OCI-LY7 (cell line): ENCODE results near the gene STUM.

ENCODE experiments used
- EZH2phosphoT487 ChIP-seq: fragments of 200-600 bp; sonication (generic); IDR thresholded peaks from 2 replicates; pipeline ENCODE4 v1.6.1; 2018; ENCODE audit warnings: low read depth, borderline replicate concordance, mild to moderate bottlenecking, mixed run types, antibody characterized with exemption, low read length, moderate library complexity, mixed read lengths
- TF ChIP-seq, protein P1 (sequence below): fragments of 200-600 bp; sonication (generic); conservative IDR thresholded peaks from 2 replicates; pipeline ENCODE4 v1.5.1; 2014; ENCODE audit warnings: mild to moderate bottlenecking, antibody characterized with exemption, low read length, moderate library complexity, mixed read lengths

- TF ChIP-seq, protein P1, sequence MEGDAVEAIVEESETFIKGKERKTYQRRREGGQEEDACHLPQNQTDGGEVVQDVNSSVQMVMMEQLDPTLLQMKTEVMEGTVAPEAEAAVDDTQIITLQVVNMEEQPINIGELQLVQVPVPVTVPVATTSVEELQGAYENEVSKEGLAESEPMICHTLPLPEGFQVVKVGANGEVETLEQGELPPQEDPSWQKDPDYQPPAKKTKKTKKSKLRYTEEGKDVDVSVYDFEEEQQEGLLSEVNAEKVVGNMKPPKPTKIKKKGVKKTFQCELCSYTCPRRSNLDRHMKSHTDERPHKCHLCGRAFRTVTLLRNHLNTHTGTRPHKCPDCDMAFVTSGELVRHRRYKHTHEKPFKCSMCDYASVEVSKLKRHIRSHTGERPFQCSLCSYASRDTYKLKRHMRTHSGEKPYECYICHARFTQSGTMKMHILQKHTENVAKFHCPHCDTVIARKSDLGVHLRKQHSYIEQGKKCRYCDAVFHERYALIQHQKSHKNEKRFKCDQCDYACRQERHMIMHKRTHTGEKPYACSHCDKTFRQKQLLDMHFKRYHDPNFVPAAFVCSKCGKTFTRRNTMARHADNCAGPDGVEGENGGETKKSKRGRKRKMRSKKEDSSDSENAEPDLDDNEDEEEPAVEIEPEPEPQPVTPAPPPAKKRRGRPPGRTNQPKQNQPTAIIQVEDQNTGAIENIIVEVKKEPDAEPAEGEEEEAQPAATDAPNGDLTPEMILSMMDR: no peak
- no peak for TF ChIP-seq EZH2phosphoT487
Measured at GRCh38 chr1:226577401-226578180, 29.0 kb downstream of the STUM start.
